Suprapubic skin (tissue), 4 donors: ENCODE measurements around the gene LAP3.

Experiments
- CTCF ChIP-seq, 2 donors: fragments of 200-600 bp in 1 of 2; fragments of 450-650 bp in 1 of 2; sonication (generic) in 1 of 2; IDR thresholded peaks; one replicate each; pipeline ENCODE4 v1.5.1; 2016 to 2019; ENCODE audit warnings: antibody characterized with exemption in 2 of 2, mild to moderate bottlenecking in 1 of 2, moderate library complexity in 1 of 2
- POLR2A ChIP-seq, 2 donors: fragments of 450-650 bp; IDR thresholded peaks; one replicate each; pipeline ENCODE4 v1.6.1; 2017; ENCODE audit warnings: antibody characterized with exemption in 2 of 2, mild to moderate bottlenecking in 2 of 2, moderate library complexity in 2 of 2
- POLR2AphosphoS5 ChIP-seq, 3 donors: sonication (generic); formaldehyde crosslinking; IDR thresholded peaks; one replicate each; pipeline ENCODE4 v1.6.1; 2017; ENCODE audit warnings: antibody characterized with exemption in 3 of 3

GRCh38 chr4:17650406-17650805 lies 73.4 kb downstream of the LAP3 start:
- no peak for TF ChIP-seq CTCF (IDR thresholded peaks at IDR 0.05)
- no peak for TF ChIP-seq POLR2A (IDR thresholded peaks at IDR 0.05)
- TF ChIP-seq POLR2AphosphoS5 (IDR thresholded peaks at IDR 0.05) = no peak
